HG03175 (cell line): Measurements from ENCODE around the gene SDC3.

Source experiments
- ATAC-seq: cut with Tn5 transposase; IDR thresholded peaks from one replicate; pipeline ENCODE4 v1.9.1; 2021; ENCODE audit warnings: mild to moderate bottlenecking, moderate library complexity; ENCODE audit not compliant: unreplicated experiment

Gene SDC3

DNA sequence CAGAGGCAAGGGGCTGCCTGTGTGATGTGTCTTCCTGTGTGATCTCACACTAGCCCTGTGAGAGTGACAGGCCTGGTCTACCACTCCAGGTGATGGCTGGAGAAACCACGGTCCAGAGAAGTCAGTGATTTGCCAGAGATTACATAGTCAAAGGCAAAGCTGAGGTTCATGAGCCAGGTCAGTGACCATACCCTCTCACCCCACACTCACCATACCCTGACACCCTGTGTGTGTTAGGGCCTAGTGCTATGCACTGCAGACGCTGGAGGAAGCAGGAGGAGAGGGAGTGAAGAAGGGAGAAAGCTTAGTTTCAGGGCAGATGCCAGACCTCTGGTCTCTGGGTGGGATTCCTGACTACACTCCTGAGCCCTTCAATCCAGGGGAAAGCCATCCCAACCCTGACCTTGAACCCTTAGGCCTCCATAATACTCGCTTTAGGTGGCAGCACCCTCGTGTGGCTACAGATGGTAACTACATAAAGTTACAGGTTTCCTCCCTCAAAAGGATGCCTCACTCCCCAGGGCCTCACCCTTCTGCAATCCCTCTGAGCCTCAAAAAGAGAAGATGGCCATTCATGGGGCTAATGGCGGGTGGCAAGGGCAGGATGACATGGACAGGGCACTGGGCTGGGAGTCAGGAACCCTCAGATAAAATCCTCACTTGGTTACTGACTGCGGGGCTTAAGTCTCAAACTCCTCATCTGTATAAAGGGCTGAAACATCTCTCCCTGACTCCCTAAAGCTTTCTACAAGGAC, 20.8 kb upstream of the SDC3 start:
- ATAC-seq = no peak

DNA sequence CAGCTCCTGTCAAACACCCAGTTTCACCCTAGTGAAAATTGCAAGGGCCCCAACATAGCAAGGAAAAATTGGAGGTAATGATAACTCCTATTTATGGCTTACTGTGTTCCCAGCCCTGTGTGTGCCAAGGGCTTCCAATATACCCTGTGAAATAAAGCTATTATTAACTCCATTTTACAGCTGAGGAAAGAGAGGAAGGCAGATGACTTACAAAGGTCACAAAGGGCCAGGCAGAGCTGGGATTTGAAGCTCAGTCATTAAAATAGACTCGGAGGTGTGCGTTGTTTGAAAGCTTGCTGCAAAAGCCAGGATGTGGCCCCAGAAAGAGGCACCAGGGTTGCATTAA, 20.2 kb upstream of the SDC3 start:
- ATAC-seq = no peak

DNA sequence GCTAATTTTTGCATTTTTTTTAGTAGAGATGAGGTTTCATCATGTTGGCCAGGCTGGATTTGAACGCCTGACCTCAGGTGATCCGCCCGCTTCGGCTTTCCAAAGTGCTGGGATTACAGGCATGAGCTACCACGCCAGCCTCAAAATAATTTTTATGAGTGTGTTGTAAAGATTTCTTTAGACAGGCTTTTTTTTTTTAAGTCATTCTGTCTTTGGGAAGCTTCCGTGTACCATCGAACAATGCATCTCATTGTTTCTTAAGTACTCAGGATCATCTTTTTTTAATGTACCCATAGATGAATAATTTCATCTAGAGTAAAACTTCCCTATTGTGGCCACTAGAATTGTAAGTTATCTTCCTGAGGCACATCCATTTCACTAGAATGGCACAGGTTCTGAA, 19.6 kb upstream of the SDC3 start:
- no peak for ATAC-seq

DNA sequence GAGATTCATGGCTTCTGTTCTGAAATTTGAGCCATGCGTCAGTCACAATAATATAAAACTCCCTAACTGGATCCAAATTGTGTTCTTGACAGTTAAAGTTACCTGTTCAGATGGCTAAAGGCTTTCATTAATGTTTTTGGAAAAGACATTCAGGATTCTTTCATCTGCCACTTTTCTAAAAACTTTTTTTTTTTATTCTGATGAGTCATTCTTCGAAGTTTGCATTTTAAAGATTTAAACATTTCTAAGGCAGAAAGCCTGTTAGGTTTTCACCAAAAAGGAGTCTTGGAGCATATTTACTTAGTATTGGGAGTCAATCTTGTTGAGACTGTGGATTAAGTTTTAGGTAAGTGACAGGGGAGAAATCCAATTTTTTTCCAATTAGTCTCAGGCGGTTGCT, 18.9 kb upstream of the SDC3 start:
- ATAC-seq = no peak

DNA sequence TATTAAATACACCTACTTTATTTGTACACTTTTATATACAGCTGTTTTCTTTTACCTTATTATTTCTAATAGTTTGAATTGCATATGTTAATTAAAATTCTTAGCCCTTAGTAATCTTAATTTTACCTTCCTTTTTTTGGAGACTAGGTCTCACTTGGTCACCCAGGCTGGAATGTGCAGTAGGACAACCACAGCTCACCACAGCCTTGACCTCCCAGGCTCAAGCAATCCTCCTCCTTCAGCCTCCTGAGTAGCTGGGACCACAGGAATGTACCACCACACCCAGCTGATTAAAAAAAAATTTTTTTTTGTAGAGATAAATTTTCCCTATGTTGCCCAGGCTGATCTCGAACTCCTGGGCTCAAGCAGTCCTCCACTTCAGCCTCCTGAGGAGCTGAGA, 15.0 kb upstream of the SDC3 start:
- no peak for ATAC-seq

DNA sequence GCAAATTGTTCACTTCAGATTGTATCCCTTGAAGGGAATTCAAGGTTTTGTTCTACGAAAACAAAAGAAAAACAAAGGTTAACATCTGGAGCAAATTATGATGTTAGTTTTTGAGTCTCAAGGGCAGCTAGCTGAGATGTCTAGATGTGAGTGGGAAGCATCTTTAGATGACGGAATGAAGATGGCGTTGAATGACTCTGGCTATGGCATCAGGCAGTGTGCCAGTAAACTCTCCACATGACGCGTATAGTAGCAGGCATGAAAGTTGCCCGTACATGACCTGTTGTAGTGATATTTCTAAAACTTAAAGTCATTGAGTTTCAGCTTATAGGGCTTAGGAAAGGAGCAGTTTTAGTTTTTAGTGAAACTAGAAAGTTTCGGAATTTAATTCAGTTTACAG, 12.3 kb upstream of the SDC3 start:
- no peak for ATAC-seq

DNA sequence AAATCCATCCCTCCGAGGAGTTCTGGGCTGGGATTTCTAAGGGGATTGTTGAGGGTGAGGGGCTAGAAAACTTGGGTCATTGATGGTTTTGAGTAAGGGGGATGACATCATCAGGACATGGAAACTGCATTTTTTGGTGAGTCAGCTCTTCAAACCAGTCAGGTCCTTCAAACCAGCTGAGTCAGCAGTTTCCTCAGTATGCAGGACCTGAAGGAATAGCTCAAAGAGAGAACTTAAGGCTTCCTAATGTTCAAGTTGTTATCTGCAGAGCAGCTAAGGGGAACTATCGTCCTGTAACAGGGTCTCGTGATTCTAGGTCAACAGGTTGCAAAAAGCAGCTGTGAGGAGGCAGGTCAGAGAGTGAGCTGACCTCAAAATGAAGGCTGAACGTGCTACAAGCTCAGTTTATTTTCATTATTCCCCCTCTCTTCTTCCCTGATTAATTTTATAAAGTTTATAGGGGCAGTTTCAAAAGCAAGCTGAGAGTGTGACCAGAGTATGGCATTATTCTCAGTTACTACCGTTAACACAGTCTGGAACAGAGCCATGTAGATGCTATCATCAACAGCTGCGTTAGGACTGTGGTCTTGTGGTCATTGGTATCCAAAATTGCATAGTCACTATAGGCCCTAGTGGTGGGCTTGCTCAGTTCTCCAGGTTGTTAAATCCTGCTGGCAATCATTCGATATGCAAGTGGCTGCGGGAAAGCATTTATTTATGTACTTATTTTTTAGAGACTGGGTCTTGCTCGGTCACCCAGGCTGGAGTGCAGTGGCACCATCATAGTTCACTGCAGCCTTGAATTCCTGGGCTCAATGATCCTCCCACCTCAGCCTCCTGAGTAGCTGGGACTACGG, 10.7 kb upstream of the SDC3 start:
- ATAC-seq = no peak

DNA sequence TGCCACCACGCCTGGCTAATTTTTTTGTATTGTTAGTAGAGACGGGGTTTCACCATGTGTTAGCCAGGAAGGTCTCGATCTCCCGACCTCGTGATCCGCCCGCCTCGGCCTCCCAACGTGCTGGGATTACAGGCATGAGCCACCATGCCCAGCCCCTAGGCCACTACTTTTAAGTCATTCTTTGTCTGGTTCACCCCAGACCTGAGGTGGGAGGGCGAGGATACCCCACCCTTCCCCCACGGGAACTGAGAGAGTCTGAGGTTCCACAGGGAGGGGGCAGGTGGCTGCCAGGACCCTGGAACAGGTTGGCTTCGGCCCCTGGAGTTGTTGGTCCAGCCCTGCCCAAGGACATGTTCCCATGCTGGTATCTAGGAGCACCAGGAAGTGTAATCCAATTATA, 7.7 kb upstream of the SDC3 start:
- no peak for ATAC-seq

DNA sequence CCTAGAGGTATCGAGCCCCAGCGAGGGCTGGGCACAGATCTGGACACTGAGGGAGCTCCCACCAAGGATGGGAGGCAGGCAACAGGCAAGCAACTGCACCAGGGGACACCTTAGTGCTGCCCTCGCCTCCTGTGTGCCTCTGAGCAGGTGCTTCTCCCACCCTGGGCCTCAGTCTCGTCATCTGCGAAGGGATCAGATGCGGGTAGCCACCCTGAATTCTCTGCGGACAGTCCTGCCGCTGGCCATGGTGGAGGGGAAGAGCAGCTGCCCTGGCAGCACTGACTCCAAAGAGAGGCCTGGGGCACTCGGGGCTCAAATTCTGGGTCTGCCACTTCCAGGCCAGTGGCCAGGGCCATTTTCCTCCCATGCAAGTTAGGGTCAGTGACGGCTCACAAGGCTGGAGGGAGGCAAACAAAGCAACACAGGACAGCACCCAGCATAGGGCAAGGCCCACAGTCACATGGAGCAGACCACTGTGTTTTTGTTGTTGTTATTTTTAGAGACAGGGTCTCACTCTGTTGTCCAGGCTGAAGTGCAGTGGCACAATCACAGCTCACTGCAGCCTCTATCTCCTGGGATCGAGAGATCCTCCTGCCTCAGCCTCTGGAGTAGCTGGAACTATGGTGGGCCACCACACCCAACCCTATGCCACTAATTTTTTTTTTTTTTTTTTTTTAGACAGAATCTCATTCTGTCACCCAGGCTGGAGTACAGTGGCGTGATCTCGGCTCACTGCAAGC, 7.1 kb upstream of the SDC3 start:
- no peak for ATAC-seq

DNA sequence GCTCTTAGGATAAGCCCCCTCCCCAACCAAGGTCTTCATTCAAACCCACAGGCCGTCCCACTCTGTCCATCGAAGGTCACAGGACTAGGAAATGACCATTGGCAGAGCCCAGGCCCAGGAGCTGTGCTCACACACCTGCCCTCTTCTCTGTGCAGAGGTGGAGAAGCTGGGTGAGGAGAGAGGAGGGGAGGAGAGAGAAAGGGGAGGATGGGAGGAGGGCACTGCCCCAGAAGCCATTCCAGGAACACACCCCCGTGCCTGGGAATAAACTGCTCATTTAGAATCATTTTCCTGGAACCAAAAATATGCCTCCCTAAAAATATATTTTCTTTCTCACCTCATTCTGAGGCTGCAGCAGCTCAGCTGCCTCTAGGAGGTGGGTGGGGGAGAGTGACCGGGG, 6.4 kb upstream of the SDC3 start:
- no peak for ATAC-seq

DNA sequence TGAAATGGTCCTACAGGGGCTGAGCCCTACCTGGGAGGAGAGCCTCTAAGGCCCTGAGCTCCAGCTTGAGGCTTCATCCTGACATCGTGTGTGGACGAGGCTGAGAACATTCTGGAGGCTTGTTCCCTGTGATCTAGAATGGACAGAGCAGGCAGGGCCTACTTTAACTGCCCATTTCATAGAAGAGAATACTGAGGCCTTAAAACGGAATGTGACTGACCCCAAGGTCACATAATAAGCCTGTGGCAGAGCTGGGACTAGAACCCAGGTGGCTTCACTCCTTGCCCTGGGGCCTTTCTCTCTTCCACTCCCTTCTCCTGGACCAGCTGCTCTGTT, 6.0 kb upstream of the SDC3 start:
- no peak for ATAC-seq

DNA sequence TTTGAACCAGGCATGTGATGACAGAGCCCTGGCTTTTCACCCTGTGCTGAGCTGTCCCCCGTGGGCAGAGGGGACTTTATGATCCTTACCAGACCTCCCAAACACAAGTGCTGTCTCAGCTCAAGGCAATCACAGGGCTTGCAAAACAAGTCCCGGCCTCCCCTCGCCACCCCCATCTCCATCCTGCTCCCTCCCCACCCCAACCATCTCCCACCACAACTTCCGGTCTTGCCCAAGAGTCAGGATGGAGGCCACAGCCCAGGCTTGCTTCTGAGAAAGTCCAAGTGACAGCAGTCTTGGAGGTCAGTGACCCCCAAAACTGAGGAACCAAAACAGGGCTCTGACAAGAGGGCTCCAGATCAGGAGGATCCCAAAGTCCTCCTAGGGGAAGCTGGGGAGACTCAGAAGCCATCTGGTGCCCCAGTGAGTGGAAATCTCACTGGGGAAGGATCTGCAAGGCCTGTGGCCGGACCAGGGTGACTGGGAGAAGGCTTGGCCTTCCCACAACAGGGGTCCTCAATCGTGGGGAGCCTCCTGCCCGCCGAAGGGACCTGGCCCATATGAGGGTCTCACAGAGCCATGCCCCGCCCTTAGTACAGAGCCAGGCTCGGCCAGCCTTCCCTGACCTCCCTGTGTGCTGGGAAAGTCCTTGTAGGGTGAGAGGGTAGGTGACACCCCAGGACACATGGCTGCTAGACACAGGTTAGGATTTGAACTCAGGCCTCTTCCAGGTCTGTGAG, 4.5 kb upstream of the SDC3 start:
- ATAC-seq = no peak

DNA sequence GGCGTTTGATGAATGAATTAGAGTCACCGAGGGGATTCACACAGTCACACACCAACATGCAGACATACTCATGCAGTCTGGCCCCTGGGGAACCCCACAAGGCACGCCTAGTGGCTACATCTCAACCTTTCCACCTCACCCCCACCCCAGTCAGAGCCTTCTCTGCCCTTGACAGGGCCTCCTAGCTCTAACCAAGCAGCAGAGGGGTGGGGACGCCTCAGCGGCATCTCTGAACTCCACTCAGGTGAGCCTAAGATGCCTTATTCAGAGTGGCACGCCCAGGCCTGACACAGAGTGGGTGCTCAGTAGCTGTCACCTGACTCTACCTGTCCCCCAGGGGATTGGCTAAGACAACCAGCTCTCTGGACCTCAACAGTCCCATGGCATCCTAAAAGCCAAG, 3.7 kb upstream of the SDC3 start:
- no peak for ATAC-seq

DNA sequence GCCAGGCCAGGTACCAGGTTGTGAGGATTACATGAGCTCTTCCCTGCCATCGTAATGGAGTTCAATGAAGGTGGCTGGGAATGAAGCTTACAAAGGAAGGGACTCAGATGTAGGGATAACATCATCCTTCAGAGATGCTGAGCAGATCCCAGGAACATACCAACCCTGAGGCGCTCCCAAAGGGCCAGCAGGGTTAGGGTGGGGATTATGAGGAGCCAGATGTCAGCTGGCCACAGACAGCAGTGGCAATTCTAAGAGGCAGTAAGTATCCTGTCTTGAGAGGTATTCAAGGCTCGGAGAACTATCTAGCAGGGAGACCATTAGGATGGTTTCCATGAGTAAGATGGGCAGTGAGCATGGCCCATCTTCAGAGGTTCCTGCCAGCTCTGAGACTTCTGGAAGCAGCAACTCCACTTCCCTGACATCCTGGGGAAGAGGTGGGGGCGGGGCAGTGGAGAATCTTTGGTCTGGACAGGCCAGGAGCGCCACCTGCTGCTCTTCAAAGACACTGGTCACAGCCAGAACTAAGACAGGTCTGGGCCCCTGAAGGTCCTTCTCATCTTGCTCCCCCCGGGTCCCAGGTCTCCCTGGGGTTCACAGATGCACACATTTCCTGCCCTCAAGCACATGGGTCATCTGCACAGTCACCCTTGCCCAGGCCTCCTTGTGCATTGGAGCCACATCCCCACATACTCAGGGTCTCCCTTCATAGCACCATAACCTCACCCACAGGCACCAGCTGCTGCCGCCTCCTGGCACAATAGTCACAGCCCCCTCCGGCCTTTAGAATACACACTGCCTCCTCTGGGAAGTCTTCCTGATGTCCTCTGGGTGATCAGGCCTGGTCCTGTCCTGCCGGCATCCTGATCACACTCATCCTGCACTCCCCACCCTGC, 2.7 kb upstream of the SDC3 start:
- ATAC-seq = peak; percentile 43

DNA sequence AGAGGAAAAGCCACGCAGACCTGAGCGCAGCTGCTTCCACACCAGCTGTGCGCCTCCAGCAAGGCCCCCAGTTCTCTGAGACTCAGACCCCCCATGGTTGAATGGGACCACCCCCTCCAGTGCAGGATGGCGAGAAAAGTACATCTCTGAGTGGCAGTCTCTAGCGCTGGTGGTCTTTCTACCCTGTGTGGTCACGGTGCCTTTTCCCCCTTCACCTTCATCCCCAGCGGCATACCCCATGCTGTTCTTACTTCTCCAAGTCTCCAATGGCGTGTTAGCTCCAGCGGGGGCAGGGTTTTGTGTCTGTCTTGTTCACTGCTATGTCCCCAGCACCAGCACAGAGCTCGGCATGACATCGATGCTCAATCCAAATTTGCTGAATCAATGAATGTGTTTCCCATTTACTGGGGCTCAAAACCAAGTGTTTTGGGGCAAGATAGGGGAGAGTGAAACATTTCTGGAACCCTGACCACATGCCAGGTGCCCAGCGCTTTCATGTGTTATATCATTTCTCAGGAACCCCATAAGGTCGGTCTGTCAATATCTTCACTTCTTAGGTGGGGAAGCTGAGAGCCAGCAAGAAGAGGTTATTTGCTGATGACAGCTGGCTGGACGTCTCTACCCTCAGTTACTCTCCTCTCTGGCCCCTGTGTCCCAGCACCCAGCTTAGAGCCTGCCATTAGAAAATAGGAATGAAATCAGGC, 959 bp upstream of the SDC3 start:
- ATAC-seq = no peak

DNA sequence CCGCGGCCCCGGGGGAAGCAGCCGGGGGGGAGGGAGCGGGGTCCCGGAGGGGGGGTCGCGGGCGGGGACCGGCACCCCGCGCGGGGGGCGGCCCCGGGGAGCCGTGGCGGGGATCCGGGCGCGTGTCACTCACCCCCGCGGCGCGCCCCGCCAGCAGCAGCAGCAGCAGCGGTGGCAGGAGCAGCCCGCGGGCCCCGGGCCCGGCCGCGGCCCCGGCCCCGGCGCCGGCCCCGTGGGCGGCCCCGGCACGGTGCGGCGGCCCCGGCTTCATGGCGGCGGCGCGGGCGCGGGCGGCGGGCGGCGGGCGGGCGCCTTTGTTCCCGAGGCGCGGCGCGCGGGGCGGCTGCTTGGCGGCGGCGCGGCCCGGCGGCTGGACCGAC, 252 bp downstream of the SDC3 start:
- no peak for ATAC-seq

DNA sequence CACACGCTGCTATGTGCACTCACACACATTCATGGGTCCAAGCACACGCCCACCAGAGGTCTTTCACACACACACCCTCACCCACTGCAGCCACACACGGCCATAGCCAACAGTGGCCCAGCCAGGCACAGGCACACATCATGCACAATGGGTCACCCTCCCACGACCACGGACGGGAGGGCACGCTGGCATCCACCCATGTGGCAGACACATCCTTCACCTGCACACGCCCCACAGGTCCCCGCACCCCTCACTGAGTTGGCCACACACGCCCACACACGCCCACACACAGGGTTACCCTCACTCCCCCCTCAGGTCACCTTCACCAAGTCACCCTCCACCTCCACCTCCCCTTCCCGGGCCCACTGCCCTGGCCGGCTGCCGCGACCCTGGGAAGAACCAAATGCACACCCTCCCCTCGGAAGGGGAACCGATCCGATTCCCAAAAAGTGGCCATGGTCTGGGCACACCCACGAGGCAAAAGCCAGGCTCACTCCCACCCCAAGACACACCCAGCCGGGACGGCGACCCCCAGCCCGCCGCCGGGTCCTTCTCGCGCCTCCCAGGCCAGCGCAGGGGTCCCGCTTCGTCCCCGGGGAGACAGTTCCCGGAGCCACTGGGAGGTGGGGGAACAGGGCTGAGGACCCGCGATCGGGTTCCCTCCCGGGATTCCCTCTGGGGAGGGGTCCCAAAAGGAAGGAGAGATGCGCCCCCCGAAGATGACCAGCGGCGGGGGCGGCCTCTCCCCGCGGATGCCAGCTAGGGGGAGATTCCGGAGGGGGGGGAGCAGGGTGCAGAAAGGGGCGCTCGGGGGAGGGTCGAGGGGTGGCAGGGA, 860 bp downstream of the SDC3 start:
- no peak for ATAC-seq

DNA sequence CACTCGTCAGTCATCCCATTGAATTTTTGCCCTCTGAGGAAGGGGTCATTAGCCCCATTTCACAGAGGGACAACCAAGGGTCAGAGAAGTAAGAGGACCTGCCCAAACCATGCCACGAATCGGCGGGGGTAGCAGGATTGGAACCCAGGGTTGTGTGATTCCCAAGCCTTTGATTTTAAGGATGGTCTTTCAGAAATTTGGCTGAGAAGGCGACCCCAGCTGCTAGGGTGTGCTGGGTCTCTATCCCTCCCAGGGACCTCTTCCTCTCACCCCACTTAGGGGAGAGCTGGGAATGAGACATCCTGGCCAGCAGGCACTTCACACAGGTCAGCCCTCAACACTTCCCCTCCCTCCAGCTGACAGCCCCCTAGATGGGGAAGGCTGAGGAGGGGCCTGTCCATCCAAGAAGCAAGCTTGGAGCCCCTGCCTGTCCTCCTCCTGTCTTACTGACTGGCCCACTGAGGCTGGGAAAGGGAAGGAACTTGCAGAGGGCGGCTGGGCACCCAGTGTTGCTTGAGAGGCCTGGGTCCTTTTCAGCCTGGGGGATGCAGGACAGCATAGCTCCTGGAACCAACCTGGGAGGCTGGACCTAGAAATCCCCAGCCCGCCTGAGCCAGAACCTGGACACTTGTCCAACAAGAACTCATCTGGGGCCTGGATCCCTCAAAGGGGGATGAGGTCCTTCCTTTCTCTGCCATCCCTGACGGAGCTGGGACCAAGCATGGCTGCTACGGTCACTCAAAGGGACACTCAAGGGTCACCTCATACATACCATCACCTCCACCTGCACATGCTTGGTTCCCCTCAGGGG, 1.7 kb downstream of the SDC3 start:
- ATAC-seq = no peak
